Right ventricle myocardium inferior (tissue), 1 donor: ENCODE measurements around the gene AGBL1. TPM values are rescaled to one million over a fixed set of nuclear protein-coding genes. Genes with fewer than 3 reads are reported as not detected.

Experiments used
- ATAC-seq: fragments of 200-7000 bp; cut with Tn5 transposase; one replicate; pipeline ENCODE4 v1.9.1; 2020; ENCODE audit warnings: mild to moderate bottlenecking, moderate library complexity
- DNase-seq: peaks from one replicate; pipeline ENCODE4 v3.0.0; 2021; ENCODE audit errors: missing footprints
- intact Hi-C: fragments of 100-400 bp; cut with DNase I; formaldehyde crosslinking; loops from one replicate; pipeline ENCODE4 v1.11.0; 2022
- total RNA-seq: library from RNA; stranded (reverse); fragmentation: NEBNext Ultra II Directional; extraction: Animal tissue kit (Norgen Biotek cat#: 25700); gene quantifications from one replicate; pipeline ENCODE4 v1.2.1, GENCODE V29; 2021
- donor health status: DM: no; HTN: yes; CAD: no; lungs with severe emphysema.

The AGBL1 gene
- total RNA-seq, 1 donor from 2014 or later = not detected

DNA sequence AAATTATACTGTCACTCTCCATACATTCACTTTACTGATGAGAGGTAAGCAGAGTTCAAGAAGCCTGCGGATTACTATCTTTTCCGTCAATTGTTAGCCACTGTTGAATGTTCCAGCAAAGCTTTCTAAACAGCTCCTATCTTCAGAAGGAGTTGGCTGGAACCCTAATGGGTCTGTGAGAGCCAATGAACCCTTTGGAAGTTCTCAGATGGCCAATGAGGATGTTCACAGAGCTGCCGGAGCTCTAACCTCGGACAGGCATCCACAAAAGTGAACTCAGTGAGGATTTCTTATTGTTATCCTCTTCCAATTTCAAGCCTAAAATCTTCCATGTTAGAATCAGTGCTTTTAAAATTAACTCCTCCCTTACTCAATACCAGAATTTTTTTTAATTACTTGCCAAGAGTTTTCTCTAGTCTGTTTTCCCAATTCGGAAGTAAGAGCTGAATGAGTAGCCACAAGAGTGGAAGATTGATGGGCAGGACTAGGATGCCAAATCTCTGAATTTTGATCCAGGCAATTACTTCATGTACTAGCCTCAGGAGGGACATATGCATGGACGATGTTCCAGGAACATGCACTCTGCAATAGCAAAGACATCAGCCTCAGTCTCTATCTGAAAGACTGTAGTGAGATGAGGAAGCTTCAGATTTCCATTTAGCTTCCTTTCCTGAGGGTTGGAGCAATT lies 78.1 kb downstream of the AGBL1 start:
- DNase-seq = no peak
- intact Hi-C loops = no loop called here
- ATAC-seq = no peak

DNA sequence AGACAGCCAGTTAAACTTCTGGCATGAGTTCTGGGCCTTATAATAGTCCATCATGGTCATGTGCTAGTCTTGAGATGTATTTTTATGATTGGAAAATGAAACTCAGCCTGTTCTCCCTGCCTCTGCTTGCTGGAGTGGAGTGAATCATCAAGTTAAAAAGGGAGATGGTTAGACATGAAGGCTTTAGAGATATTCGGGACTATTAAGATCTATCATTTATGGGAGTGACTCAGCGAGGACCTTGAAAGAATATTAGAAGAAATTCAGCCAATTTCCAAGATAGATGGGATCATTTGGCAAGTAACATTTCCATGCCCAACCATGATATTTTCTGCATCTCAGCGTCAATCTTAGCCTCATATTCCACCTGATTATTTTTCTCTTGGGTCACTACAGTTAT lies 79.8 kb downstream of the AGBL1 start:
- no peak for ATAC-seq
- intact Hi-C loops = no loop called here
- DNase-seq = no peak

- intact Hi-C loops = no loop called here
- no peak for DNase-seq
- ATAC-seq = no peak
Observed at GRCh38 chr15:86161250-86161649, 81.6 kb downstream of the AGBL1 start.

GRCh38 chr15:86162172-86162591 lies 82.5 kb downstream of the AGBL1 start:
- ATAC-seq (peak; percentile 74), DNase-seq (no peak)
- intact Hi-C loops = no loop called here

- DNase-seq (no peak), ATAC-seq (no peak)
- intact Hi-C loops = no loop called here
Observed at GRCh38 chr15:86162641-86163040, 83.0 kb downstream of the AGBL1 start.

DNA sequence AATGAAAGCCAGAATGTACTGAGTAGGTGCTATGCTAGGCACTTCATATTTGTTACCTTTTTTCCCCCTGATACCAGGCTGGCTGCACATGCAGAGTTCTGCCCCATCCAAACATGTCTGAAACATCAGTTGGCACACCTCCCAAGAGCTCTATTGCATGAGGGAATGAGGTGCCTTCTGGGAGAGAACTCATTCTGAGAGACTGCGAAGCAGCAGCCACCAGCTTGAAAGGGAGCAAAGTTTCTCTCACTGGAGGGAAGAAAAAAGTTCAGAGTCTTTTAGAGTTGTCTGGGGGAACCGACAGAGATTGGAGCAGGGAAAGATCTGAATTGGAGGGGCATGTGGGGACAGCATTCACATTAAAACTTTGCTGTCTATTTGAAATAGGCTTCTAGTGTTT lies 84.1 kb downstream of the AGBL1 start:
- DNase-seq (no peak), ATAC-seq (no peak)
- intact Hi-C loops = no loop called here

GRCh38 chr15:86164232-86164898 lies 84.7 kb downstream of the AGBL1 start:
- intact Hi-C loops = no loop called here
- ATAC-seq (peak; percentile 70), DNase-seq (no peak)

DNA sequence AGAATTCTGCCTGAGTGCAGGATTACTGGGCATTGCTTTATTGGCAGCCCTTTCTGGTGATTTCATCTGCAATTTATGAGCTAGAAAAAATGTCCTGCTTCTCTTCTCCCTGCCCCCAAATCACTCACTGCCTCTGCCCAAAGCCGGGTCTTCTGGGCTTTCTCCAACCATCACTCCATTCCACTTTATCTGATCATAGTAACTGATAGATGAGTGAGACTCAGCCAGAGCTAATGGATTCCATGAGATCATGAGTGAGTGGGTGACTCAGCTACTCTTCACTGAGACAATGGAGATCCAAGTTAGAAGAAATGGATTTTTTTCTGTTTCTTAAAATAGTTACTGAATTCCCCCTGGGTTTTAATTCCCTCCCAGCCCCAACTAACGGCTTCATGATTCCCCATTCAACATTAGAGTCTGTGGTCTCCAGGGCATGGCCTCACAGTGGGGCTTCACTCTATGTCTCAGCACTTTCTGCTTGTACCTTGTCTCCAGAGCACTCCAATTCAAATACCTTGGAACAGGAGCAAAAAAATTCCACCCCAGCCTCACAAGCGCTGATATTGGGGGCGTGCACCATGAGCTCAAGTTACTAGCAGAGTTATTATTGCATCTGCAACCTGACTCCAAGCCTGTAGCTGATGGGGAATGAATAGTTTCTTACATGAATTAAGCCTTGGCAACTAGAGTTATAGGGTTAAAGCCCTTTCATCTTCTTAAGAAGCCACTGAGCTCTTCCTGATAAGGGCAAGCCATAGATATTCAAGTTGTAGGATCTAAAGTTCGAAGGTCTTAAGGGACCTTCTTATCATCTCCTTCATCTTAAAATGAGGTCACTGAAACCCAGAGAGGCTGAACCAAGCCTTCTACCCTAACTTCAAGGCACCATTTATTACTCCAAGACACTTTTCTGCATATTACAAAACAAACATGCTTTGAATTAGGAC lies 85.9 kb downstream of the AGBL1 start:
- ATAC-seq (no peak), DNase-seq (no peak)

DNA sequence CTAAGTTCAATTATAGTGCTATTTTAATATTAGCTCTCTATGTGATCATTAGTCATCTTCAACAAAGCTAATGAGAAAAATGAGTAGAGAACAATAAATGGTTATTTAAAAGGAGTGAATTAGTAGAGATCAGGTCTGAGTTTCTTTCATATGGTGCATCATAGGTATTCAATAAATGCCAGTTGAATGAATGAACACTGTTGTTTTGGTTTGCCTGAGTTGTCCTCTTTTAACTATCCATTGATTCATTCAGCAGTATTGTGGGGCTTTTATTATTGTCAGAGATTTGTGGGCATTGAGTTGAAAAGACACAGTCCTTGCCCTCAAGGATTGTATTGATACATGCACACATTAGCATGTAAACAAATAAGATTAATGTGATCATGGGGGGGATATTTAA lies 88.2 kb downstream of the AGBL1 start:
- ATAC-seq = no peak
- intact Hi-C loops = no loop called here
- DNase-seq = no peak

More for the DNA sequence above, 85.9 kb downstream of the AGBL1 start:
- intact Hi-C loops = no loop called here

GRCh38 chr15:86178845-86179244 lies 99.2 kb downstream of the AGBL1 start:
- ATAC-seq (no peak), DNase-seq (no peak)
- intact Hi-C loops = no loop called here

DNA sequence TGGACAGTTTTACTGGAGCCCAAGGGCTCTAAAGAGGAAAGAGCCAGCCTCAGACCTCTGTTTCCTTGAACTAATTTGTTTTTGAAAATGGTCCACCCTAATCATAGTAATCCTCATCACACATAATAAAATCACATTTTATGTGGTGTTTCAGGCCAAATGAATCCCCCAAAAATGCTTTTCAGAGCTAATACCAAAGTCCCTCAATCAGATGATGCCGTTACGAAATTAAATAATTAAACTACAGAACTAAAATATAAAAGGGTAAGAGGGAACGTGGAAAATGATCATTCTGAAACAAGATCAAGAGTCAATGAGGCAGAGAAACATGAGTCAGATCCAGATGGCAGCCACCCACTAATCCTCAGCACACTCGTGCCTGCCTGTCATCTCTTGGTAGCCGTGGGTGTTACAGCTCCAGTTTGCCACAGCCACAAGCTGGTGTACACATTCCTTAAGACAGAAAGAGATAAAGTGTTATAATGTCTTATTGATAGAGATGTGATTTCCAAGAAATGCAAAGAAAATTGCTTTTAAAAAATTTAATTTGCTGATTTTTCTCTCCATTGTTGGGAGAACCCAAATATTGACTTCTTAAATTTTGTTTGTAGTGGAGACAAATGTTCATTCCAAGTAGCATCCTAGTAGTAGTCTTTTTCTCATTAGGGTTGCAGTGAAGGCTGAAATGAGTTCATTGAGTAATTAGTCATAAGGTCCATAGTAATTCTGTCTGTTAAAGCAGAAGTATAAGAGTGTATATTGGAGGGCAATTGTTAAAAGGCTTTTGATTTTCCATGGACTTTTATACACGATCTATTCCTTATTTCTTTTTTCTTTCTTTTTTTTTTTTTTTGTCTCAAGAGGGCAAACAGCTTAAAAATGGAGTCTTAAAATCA lies 104.2 kb downstream of the AGBL1 start:
- no peak for DNase-seq
- no peak for ATAC-seq
- intact Hi-C loops = no loop called here

GRCh38 chr15:86193716-86194380 lies 114.2 kb downstream of the AGBL1 start:
- intact Hi-C loops = no loop called here
- no peak for DNase-seq
- no peak for ATAC-seq

DNA sequence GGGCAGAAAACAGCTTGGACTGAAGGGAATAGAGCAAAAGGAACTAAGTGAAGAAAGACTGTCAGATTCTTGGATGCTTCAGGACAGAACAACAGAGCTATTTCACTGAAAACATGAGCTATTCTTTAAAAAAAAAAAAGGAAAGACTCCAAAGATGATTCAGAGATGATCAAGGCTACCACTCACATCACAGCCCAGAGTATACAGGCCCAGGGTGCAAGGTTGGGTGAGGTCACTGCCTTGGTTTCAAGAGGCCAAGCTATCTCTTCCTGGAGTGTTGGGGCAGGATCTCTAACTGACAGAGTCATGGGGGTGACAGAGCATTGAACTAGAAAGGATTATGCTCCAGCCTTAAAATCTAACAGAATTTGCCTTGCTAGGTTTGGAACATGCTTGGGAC lies 118.1 kb downstream of the AGBL1 start:
- no peak for ATAC-seq
- intact Hi-C loops = no loop called here

DNA sequence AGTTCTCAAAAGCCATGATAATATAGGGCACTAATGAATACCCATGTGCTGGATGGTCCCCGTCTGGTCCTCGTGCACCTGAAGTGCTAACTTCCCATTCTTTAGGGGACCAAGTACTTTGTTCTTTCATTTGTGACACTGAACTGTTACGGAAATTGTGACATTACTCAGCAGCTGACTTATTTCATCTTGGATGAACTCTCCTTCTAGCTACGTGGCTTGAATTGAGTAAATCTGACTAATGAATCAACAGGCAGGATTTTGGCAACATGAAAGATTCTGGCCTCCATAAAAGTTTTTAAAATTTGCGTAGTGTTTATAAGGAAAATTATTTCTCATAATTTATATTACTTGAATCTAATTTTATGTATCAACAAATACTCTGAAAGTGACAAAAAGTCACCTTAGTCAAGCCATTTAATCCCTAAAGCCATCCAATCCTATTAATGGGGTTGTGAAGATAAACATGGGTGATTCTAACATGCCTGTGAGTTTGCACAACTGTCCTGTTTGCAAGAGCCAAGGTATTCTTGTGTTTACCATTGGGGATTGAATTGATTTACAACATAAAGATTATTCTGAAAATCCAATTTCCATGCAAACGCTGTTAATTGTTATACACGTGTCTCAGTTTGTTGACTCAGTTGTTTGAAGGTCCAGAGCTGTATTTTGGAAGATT lies 119.9 kb downstream of the AGBL1 start:
- ATAC-seq (no peak), DNase-seq (no peak)
- intact Hi-C loops = no loop called here

More for the DNA sequence above, 118.1 kb downstream of the AGBL1 start:
- DNase-seq = no peak

DNA sequence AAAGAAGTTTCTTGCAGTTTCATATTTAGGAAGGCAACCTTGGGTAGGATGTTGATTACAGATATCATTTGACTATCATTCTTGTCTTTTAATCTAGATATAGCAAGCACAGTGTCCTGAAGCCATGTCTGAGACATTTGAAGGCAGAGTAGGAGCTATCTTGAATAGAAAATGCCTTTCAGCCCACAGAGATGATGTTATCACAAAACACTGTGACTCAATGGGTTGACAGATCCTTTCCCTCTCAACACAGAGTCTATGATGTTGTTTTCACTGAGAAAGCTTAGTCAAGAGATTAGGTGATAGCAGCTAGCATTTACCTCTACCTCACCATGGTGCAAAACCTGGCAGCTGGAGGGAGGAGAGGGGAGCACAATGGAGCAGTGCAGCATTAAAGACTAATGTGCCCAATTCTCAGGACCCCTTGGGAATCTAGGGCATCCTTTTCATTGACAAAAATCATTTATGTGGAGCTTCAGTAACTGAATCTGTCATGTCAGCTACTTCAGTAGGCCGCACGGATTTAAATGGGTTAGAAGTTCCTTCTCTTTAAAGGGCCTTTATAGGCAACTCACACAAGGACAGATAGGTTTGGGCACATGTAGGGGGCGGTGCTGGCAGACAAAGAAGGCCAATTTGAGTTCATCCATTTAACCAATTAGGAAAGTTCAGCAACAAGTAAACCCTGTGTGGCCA lies 121.8 kb downstream of the AGBL1 start:
- ATAC-seq = no peak
- intact Hi-C loops = no loop called here
- DNase-seq = no peak

GRCh38 chr15:86203462-86203861 lies 123.8 kb downstream of the AGBL1 start:
- DNase-seq (no peak), ATAC-seq (no peak)
- intact Hi-C loops = no loop called here

DNA sequence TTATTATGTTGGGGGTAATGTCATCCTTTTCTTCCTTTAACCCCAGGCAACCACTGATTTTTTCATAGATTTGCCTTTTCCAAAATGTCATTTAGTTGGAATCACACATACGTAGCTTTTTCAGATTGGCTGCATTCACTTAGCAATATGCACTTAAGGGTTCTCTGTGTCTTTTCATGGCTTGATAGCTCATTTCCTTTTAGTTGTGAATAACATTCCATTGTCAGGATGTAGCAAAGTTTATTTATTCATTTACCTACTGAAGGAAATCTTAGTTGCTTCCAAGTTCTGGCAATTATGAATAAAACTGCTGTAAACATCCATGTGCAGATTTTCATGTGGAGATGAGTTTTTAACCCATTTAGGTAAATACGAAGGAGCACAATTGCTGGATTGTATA lies 125.4 kb downstream of the AGBL1 start:
- intact Hi-C loops = no loop called here
- ATAC-seq (no peak), DNase-seq (no peak)
